8988T (cell line): ENCODE data around the gene CEL.

Source experiments
- DNase-seq: peaks from one replicate; pipeline ENCODE4 v3.0.0; 2011

CEL gene

GRCh38 chr9:133119103-133119845 is 57.5 kb downstream of the CEL start:
- DNase-seq = no peak

- DNase-seq = no peak
These were observed 58.2 kb downstream of the CEL start for GRCh38 chr9:133119846-133120500.

GRCh38 chr9:133120501-133121197 is 58.9 kb downstream of the CEL start:
- no peak for DNase-seq
